Embryonic facial prominence (tissue), 1 donor: ENCODE results near the gene RAB27A.
A peak's percentile ranks its signal among the peaks of the same experiment; 100 is the strongest.
"Not testable (repeated sequence)": the region's sequence is repeated elsewhere in the genome, so short reads cannot be mapped to it uniquely, and the experiment has no call there.

Experiments
- DNase-seq: peaks from one replicate; pipeline ENCODE4 v3.0.0-alpha.2; 2016; ENCODE audit errors: extremely low spot score

Gene RAB27A

DNA sequence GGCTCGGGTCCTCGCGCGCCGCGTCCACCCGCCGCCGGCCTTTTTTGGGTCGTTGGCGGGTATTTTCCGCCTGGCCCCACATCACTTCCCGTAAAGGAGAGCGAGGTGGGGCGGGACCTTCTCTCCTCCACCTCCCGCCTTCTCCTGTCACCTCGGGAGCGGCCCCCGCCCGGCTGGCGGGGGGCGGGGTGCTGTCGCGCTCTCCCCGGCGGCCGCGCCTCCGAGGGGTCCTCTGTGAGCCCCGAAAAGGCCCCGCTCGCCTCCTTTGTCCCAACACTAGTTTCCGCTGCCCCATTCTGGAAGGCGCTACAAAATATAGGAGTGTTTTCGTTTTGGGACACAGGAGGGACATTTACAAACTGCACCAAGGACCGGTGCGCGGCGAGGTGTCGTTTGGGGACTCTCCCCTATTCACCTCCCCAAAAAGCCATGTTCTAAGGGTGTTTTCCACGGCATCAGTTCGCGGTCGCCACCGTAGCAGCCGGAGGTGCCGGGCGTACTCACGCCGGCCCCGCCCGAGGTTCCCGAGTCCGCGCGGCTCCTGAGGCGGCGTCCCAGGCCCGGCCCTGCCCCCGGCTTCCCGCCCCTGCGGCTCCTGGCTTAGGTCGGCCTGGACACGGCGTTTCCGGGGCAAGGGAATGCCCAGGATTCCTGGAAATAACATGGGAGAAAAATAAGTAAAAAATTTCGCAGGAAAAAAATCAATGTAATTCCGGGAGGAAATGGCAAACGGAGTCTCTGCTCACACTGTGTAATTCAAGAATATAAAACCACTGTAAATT lies at the start of gene RAB27A:
Gene RAB27A (minus strand): TSS at position 68 of the 782 bp plus-strand sequence. CDS start 54,879 bp downstream, outside the sequence.
- DNase-seq: peak; percentile 10

DNA sequence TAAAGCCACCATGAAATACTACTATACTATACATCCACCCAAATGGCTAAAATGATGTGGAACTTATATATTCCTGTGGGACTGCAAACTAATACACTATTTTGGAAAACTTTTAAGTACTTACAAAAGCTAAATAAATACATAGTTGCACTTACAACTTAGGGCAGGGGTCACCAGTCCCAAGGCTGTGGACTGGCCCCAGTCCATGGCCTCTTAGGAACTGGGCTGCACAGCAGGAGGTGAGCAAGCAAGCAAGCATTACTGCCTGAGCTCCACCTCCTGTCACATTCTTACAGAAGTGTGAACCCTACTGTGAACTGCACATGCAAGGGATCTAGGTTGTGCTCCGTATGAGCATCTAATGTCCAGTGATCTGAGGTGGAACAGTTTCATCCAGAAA lies 47.5 kb upstream of the RAB27A start:
- DNase-seq: no peak

DNA sequence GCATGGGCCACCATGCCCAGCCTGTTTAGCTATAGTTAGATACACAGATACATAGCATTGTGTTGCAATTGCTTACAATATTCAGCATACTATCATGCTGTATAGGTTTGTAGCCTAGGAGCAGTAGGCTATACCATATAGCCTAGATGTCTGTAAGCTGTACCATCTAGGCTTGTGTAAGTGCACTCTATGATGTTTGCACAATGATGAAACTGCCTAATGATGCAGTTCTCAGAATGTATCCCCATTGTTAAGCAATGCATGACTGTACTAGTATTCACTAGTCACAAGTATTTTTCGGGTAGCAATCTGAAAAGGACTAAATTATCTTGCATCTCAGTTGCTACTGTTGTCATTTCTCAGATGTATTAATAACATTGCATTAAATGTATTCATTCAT lies 45.4 kb upstream of the RAB27A start:
- no peak for DNase-seq

DNA sequence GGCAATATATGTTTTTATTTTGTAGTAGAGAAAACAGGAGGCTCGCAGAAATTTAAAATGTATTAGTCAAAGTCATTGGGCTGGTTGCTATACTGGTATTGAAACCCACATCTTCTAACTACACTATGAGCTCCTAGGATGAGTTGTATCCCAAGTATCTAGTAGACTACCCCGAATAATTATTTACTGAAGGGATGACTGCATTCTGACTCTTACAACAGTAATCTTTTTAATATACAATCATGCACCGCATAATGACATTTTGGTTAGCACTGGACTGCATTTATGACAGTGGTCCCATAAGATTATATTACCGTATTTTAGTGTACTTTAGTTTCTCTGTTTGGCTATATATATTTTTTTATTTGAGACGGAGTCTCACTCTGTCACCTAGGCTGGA lies 44.8 kb upstream of the RAB27A start:
- no peak for DNase-seq

DNA sequence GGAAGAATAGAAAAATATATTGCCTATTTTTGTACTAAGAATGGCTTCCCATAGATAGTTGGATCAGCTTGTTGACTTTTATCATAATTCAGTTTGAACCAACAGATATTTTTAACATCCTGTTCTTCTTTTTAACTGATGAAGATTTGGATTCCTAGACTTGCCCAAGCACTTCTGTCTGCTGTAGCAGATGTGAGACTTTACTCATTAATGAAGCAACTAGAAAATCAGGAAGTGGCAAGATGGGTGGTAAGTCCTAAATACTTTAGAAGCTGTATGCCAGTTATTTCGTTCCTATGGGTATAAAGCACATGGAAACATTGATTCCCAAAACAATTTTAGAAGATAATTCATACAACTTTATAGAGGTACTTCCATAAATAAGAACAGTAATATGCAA lies 37.8 kb upstream of the RAB27A start:
- no peak for DNase-seq

DNA sequence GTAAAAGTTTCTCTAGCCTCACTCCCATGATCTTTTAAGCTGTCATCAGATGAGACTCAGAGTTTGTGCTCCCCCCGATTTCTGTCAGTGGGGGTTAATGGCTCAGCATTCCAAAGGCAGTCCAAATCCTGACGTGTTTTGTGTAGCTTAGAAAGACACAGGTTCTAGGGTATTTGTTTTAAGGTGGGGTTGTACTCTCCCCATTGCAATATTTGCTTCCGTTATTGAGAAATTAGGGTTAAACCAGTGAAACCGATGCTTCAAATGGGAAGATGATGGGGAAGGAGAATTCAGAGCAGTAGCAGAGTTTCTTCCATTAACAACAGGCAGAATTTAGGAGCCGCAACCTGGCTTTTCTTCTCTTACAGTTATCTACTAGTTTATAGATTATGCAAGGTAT lies 32.9 kb upstream of the RAB27A start:
- DNase-seq: no peak

DNA sequence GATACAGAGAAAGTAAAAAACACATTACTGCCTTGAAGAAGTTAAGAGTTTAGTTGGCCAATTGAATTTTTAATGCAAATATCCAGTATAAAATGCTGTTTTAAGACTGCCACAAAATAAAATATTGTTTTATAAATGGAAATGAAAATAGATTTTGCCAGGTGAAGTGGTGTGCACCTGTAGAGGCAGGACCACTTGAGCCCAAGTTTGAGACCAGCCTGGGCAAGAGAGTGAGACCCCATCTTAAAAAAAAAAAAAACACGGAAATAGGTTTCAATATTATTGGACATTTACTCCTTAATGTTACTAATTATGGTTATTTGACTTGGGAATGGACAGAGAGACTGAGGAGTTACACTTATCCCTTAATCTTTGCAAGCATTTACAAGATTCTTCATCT lies 31.4 kb upstream of the RAB27A start:
- DNase-seq: no peak

DNA sequence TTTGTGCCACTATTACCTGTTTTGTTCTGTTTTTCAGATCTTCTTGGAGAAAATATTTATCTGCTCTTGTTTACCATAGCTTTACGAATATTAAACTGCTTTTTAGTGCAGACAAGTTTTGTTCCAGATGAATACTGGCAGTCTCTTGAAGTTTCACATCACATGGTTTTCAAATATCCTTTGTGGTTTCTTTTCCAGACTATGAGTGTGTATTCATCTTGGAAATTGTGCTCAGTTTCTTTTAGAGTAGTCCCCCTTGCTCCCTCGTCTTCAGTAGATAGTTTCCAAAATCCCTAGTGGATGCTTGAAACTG lies 30.6 kb upstream of the RAB27A start:
- DNase-seq: no peak

DNA sequence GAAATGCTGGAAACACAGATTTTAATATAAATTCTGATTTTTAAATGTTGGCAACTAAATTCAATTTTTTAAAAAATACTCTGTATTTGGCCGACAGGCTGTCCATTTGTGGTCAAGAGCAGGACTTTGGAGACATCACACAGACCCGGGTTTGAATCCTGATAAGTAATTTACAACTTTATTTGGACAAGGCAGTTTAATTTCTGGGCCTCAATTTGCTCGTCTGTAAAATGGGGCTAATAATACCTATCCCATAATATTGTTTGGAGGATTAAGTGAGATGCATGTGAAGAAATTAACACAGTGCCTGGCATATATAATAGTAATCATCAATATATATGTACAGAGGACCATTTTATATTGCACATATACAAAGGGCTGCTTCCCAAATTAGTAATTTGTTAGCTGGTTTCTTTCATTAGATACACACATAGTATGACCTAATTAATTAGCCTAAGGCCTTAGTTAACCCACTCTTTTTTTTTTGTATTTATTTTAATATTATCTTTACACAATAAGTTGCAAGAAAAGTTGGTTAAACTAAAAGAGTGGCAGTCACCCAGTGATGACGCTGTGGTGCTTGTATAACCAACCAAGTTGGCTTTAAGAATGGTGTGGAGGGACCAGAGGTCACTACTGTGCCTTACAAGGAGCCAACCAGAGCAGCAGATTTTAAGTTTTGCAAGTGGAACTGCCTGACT lies 30.1 kb upstream of the RAB27A start:
- no peak for DNase-seq

DNA sequence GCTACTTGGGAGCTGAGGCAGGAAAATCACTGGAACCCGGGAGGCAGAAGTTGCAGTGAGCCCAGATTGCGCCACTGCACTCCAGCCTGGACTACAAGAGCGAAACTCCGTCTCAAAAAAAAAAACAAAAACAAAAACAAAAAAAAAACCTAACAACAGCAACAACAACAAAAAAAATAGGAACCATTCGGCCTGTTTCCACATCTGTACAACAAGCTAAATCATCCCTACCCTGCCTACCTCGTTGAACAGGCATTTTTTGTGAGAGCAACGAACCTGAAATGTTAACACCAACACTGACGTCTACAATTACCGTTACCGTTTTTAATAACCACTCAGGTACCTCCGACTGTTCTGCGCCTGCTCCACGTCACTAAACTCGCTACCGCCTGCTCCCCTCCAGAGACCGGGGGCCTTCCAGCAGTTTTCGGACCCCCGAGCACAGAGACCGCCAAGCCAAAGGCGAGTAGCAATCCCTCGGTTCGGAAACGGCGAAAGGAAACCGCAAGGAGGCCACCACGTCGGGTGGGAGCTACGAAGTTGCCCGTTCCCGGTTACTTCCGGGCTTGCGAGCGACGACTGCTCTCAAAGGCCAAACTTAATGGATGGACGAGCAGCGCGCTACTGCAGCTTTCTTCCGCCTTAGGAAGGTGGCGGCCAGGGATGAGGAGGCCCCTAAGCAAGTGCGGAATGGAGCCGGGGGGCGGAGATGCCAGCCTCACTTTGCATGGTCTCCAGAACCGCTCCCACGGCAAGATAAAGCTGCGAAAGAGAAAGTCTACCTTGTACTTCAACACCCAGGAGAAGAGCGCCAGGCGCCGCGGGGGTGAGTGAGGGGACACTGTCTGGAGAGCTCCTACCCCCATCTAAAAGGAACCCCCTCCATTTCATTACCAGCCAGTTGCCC lies 29.2 kb upstream of the RAB27A start, which contains the start of the genes PIGB and PIGBOS1:
Gene PIGB (plus strand): TSS at position 635 of the 907 bp plus-strand sequence. CDS start 29 bp downstream, at position 664.
Gene PIGBOS1 (minus strand): TSS at position 536 of the 907 bp plus-strand sequence. CDS start 1,331 bp downstream, outside the sequence.
- DNase-seq: peak; percentile 76

DNA sequence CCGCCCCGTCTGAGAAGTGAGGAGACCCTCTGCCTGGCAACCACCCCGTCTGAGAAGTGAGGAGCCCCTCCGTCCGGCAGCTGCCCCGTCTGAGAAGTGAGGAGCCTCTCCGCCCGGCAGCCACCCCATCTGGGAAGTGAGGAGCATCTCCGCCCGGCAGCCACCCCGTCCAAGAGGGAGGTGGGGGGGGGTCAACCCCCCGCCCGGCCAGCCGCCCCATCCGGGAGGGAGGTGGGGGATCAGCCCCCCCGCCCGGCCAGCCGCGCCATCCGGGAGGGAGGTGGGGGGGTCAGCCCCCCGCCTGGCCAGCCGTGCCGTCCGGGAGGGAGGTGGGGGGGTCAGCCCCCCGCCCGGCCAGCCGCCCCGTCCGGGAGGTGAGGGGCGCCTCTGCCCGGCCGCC lies 13.2 kb upstream of the RAB27A start:
- not testable (repeated sequence) for DNase-seq

DNA sequence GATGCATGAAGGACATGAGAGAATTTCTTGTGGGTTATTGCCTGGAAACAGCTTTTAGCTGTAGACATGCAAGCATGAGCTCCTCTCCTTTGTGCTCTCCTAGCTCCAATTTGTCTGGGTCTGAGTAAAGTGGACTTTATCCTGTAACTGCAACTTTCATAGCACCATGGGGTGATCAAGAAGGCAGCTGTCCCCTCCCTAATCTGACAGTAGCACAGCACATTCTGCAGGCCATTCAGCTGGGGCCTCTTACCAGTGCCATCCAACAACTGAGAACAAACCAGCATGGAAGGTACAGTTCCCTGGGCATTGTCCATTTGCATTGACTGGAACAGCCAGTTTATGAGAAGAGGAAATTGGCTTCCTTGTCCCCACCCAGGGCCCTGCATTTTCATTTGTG lies 7.7 kb upstream of the RAB27A start:
- DNase-seq: no peak

DNA sequence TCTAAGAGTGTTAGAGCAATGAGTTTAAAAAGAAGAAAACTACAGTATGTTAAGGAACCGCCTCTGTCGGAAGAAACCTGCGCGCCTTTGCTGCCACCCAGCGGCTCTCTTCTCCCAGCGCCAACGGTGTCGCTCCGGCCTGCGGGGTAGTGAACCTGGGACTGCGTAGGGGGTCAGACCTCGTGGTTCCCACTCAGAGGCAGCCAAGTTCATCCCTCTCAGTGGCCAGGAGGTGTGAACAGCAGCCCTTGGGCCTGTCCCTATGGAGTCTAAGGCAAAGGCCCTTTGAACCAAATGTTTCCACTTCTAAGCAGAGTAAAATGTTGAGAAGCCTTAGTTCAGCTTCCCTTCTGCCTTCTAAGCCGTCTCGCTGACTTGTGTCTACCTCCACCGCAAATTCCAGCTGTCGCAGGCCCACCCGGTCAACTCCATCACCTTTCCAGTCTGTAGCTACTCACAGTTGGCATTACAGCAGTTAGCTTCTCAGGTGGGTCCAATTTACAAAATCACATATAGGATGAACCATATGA lies 980 bp upstream of the RAB27A start:
- peak; percentile 64 for DNase-seq

DNA sequence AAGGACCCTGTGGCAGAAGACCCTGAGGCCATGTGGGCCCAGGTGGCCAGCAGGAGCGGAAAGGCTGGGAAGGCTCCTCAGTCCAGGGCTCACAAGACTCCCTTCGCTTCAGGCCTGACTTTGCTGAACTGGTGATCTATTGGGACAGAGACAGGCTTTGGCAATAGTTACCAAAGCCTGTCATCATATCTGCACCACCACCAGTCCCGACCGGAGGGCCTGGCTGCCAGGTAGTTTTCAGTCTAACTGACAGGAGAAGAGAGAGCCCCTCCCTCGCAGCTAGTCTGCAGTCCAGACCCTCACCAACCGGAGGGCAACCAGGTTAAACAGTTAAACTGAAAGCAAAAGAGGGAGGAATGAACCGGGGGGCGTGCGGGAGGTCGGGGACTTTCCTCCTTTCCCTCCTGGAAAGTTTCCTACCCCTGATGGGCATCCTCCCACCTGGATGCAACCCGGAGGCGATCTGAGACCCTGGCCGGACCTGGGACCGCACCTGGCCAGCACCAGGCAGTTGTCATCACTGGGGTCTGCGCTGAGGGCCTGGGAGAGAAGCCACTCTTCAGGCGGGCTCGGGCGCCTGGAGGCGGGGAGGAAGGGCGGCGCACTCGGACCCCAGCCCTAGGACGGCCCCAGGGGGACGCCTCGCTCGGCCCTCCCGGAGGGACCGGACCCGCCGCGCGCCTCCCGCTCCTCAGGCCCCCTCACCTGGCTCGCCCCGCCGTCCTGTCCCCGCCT lies 435 bp downstream of the RAB27A start:
- DNase-seq: no peak

DNA sequence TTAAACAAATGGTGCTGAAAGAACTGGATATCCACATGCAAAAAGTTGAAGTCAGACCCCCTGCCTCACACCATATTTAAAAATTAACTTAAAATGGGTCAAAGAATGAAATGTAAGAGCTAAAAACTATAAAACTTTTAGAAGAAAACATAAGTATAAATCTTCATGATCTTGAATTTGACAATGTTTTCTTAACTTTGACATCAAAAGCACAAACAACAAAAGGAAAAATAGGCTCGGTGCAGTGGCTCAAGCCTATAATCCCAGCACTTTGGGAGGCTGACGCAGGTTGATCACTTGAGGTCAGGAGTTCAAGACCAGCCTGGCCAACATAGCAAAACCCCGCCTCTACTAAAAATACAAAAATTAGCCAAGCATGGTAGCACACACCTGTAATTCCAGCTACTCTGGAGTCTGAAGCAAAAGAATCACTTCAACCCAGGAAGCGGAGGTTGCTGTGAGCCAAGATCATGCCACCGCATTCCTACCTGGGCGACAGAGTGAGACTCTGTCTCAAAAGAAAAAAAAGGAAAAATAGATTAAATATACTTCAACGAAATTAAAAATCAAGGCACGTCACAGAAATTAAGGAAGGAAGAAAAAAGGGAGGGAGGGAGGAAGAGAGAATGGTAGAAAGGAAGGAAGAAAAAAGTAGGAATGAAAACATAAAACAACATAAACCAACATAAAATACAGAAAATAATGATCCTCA lies 1.5 kb downstream of the RAB27A start:
- DNase-seq: no peak

DNA sequence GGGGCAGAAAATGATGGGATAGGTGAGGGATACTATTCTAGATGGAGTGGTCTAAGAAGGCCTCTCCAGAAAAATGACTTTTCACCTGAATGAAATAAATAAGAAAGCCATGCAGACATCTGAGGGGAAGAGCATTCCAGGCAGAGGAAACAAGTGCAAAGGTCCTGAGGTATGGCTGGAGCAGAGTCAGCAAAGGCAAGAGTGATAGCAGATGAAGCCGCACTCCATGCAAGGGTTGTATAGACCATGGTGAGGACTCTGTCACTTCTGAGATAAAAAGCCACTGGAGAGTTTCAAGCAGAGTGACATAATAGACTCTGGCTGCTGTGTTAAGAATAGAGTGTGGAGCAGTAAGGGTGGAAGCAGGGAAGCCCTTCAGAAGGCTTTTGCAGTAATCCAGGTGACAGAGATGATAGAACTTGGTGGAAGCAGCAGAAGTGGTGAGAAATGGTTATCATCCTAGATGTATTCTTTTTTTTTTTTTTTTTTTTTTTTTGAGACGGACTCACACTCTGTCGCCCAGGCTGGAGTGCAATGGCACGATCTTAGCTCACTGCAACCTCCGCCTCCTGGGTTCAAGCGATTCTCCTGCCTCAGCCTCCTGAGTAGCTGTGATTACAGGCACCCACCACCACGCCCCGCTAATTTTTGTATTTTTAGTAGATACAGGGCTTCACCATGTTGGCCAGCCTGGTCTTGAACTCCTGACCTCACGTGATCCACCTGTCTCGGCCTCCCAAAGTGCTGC lies 3.0 kb downstream of the RAB27A start:
- DNase-seq: not testable (repeated sequence)

DNA sequence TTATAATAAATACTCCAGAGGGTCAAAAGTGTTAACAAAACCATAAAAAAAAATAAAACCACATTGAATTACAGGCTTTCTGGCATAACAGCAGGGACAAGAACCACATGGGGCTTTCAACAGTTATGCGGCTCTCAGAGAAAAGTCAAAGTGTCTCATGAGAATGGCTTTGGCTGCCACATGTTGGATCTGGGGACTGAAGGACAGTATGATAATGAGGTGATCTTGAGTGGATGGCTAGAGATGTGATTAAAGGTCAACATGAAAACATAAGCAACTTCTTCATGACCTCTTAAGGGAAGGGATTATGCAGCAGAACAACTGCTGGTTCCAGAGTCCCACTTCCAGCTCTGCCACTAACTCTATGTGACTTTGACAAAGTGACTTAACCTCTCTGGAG lies 5.2 kb downstream of the RAB27A start:
- no peak for DNase-seq

DNA sequence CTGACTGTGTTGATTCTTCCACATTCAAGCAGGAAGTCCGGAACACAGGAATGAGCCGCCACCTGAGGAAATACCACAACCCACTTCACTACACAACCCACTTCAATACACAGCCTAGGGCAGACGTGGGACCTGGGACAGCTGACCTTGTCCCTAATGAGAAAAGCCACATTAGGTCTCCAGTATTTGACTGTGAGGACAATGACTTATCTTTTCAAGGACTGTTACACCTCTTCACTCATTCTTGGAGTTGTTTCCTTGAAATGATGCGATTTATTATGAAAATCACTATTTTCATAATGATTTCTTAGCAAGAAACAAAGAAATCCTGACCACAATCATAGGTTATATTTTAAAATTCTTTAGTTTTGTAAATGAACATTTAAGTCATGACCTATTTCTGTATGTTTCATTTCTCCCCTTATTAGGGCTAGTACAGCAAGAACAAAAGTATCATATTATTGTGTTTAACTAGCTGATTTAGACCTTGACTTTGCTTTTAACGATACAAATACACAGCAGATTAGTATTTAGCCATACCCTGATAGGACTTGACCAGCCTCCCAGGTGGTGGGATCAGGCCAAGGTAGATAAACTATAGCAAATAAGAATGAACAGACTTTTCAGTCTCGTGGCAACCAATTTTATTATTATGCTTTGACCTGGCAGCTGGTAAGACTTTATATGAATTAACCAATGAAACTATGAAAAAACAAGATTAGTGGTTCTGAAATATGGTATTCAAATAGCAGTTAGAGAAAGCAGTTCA lies 6.0 kb downstream of the RAB27A start:
- DNase-seq: no peak

DNA sequence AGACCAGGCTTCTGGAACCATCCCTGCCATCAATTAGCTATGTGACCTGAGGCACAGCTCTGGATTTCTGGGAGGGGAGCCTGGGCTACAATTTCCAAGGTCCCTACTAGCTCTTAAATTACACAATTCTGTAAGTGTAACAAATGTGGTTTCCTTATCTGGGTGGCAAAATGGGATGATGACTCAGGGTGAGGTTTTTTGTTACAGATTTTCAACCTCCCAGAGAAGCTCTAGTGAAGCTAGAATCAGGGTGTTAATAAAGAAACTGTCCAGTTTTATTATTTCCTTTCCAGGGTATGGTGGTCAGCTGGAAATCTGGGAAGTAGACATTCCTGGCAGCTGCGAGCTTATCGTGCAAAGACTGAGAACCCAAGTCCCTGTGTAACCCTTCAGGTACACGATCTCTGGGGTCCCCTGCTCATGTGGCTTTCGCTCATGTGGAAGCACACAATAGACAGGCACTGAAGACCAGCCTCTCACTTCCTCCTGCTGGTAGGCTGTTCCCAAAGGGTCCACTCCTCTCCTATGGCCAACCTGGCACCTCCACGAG lies 7.3 kb downstream of the RAB27A start:
- no peak for DNase-seq
